Measurements from ENCODE around the gene MCHR2.

MCHR2 gene

DNA sequence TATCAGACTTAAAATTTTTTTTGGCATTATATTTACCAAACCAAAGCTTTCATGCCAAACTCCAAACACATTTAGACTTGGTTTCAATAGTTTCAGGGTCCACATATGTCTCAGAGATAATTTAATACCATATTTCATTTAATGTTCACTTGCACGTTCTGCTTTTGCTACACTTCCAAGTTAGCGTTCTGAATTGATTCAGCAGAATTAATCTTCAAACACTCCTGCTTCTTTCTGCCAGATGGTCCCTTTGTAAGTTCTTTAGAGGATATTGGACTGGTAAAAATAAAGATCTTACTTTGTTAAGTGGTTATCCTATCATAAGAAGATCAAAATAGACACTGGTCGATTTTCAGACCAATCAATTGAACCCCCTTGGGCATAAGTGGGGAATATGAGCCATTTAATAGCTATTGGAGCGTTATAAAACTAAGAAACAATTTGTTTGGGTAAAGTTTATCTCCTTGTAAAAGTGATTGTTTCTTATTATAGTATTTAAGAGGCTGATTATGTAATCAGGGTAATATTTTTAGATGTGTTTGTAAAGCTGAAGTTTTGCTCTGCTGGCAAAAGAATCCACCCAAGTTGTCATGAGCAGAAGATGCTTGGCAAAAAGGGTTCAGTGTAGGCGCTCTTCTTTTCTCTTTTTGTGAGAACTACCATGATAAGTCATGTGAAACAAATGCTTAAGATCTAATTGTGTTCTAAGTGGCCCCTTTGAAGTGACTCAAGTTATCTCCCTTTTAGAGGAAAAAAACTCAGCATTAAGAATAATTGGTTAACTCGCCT lies 92.2 kb downstream of the MCHR2 start:
- no peak for DNase-seq

DNA sequence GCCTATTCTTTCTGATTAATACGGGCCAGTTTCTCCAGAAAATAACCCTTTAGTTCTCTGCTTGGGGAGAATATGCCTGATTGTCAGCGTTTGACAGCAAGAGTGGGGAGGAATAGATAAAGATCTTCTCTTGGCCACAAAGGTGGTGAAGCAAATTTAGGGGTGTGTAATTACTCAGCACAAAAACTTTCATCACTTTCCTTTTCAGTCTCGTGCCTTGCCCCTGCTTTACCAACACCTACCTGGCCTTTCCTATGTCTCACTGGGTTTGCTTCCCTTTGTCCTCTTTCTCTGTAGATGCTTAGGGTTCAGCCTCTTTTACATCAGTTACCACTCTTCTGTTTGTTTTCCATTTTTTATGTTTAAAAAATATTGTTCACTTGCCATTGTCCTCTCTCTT lies 99.2 kb downstream of the MCHR2 start:
- DNase-seq = no peak

DNA sequence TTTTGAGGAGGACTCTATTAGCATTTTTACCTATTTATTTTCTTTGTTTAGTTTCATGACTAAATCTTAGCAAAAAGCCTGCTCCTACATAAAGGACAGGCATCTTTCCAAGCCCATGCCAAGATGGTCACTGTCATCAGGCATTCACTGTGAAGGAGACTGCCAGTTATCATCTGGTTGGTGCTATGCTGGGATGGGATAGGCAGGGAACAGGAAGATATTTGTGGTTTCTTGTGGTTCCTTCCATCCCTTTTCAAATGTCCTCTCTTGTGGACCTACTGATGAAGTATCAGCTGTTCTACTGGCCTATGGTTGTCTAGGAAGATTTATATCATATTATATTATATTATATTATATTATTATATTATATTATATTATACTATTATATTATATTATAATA lies 107.0 kb downstream of the MCHR2 start:
- DNase-seq = no peak

DNA sequence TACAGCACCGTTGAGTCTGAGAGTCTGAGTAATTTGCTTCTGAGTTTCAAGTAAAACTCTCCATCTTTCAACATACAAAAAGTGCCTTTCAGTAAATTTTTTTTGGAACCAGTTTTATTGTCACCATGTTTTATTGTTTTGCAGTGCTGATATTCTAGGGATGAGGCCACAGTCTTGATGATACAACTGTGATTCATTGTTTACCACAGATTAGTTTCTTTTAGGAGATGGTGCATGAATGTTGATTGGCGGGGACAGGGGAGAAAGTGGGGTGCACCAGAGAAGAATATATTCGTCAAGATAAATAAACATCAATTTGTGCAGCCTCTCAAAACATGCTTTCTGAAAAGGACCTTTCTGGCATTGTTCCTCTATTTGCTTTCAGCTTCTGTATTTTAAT lies 109.0 kb downstream of the MCHR2 start:
- DNase-seq = no peak

DNA sequence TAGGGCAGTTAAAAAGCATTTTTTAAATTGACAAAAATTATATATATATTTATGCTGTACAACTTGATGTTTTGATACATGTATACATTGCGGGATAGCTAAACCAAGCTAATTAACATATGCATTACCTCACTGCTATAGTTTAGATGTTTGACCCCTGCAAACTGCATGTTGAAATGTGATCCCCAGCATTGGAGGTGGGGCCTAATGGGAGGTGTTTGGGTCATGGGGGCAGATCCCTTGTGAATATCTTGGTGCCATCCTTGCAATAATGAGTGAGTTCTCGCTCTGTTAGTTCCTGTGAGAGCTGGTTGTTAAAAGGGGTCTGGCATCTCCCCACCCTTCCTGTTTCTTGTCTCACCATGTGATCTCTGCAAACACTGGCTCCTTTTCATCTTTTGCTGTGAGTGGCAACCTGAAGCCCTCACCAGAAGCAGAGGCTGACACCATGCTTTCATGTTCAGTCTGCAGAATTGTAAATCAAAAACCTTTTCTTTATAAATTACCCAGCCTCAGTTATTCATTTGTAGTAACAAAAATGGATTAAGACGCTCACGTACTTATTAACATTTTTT lies 111.8 kb downstream of the MCHR2 start:
- DNase-seq = no peak

DNA sequence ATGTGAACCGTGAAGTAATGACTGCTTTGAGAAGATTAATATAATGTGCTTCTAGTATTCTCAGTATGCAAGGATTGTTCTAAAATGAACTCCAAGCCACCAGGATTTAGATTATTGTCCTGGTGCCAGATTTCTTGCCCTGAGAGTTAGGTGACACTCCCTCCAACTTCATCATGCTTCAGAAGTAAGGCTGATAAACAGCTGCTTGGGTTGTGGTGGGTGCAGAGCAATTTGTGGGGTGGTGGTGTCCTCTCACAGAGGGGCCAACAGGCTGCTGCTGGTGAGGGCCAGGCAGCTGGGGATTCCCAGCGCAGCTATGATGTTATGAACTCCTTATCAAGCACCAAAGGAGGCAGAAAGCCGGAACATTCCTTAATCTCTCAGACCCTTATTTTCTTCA lies 114.6 kb downstream of the MCHR2 start:
- no peak for DNase-seq

DNA sequence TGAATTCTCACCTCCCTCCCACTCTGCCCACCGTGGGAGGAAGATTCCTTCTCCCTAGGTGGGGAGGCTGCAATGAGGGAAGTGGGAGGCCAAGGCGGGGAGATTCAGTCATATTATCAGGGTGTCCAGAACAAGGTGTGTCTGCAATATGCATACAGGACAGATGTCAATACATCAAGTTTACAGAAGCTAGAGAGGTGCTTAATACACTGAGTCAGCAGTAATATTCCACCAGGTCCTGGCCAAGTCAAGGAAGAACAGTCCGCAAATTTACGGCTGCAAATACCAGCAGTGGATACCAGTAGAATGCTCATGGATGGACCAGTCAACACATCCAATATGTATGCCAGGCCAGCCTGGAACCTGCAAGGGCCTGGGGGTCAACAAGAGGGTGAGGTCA lies 119.0 kb downstream of the MCHR2 start:
- no peak for DNase-seq

DNA sequence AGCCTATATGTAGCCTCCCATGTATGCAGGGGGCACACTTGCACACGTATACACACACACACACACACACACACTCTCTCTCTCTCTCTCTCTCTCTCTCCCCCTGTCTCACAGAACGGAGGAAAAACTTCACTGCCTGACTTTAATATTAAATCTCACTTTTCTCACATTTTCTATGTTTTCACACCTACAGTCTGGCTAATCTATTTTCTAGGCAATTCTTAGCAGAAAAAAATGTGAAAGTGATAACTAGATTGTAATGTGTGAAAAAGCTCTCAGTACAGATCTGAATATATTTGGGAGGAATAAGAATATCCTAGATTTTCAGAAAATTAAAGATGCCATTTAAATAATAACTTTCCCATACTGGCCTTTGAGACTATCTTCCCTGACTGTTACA lies 120.9 kb downstream of the MCHR2 start:
- no peak for DNase-seq

DNA sequence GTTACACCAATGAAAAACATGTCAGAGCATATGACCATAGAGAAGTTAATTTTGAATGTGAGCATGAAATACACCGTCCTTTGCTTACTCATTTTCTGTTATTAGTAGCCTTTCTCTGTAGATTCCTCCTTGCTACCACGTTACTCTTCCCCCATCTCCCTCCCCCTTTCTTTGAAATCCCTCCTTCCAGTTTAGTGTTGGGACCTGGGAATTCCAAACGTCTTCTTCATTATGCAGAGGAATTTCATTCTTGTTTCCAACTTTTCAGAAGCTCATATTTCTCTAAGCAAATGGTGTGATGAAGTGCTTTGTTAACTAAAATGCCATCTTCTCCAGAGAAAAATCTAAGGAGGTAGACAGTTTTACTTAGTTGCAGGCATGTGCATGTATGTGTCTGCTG lies 122.4 kb downstream of the MCHR2 start:
- DNase-seq = no peak
